H1 (cell line): ENCODE measurements around the gene KCNJ10. TPM values are rescaled to one million over a fixed set of nuclear protein-coding genes. Genes with fewer than 3 reads are reported as not detected.

Experiments
- CTCF ChIA-PET: fragments of 300-600 bp; sonication (Branson Sonifier 250); formaldehyde crosslinking; loops from one replicate; lab custom pipeline; 2021; ENCODE audit not compliant: partially characterized antibody; lab: Charles Lee
- POLR2A ChIA-PET: fragments of 300-600 bp; sonication (Branson Sonifier 250); formaldehyde crosslinking; loops from one replicate; lab custom pipeline; 2021; ENCODE audit warnings: inconsistent platforms; ENCODE audit not compliant: partially characterized antibody; lab: Charles Lee
- DNase-seq, 2 experiments: peaks; one replicate each; pipeline versions ENCODE4 v3.0.0 to v3.0.0-alpha.2; 2010 to 2022; ENCODE audit warnings: low spot score in 2 of 2, low read depth in 1 of 2, mixed read lengths in 1 of 2
- FAIRE-seq: peaks from 2 replicates; lab custom pipeline; 2011; peaks lifted over from hg19 to GRCh38; lab: Jason Lieb, UNC
- H2AFZ ChIP-seq: 2 replicates; pipeline ENCODE4 v1.8.1; 2012; ENCODE audit warnings: low read length, inconsistent platforms
- H2AK5ac ChIP-seq: 2 replicates; pipeline ENCODE4 v1.6.1; 2013; ENCODE audit warnings: low read depth, low read length
- H2BK120ac ChIP-seq: replicated peaks from 2 replicates; pipeline ENCODE3; 2013; ENCODE audit warnings: low read depth, low read length, inconsistent platforms
- H2BK12ac ChIP-seq: 2 replicates; pipeline ENCODE4 v1.6.1; 2013; ENCODE audit warnings: low read depth, low read length
- H2BK15ac ChIP-seq: 2 replicates; pipeline ENCODE4 v1.6.1; 2013; ENCODE audit warnings: low read length
- H2BK20ac ChIP-seq: 2 replicates; pipeline ENCODE4 v1.6.1; 2013; ENCODE audit warnings: low read length
- H2BK5ac ChIP-seq: 2 replicates; pipeline ENCODE4 v1.6.1; 2013; ENCODE audit warnings: low read depth, low read length
- H3K14ac ChIP-seq: 2 replicates; pipeline ENCODE4 v1.6.1; 2013; ENCODE audit warnings: inconsistent platforms; ENCODE audit not compliant: insufficient read length
- H3K18ac ChIP-seq: 2 replicates; pipeline ENCODE4 v1.6.1; 2013; ENCODE audit warnings: low read length; ENCODE audit errors: extremely low read depth
- H3K23ac ChIP-seq: 2 replicates; pipeline ENCODE4 v1.6.1; 2013; ENCODE audit warnings: inconsistent platforms; ENCODE audit not compliant: insufficient read length
- H3K23me2 ChIP-seq: 2 replicates; pipeline ENCODE4 v1.6.1; 2013; ENCODE audit warnings: low read depth, low read length
- H3K27ac ChIP-seq: 2 replicates; pipeline ENCODE4 v1.6.1; 2011; ENCODE audit warnings: low read depth, low read length, inconsistent platforms
- H3K27me3 ChIP-seq, 4 experiments: replicated peaks in 1 of 4; 1 replicate in 1 of 4; 2 replicates in 3 of 4; pipeline versions ENCODE4 v1.6.1 to v1.8.1; 2011 to 2013; ENCODE audit warnings: low read length in 3 of 4, mild to moderate bottlenecking in 3 of 4, inconsistent platforms in 2 of 4, mixed read lengths in 2 of 4, moderate library complexity in 1 of 4; ENCODE audit not compliant: control insufficient read depth in 3 of 4, insufficient read depth in 3 of 4; ENCODE audit errors: extremely low read depth in 1 of 4
- H3K36me3 ChIP-seq, 4 experiments: 2 replicates each; pipeline versions ENCODE4 v1.6.1 to v1.8.1; 2011 to 2013; ENCODE audit warnings: mild to moderate bottlenecking in 4 of 4, low read length in 3 of 4, moderate library complexity in 2 of 4, control low read depth in 1 of 4, inconsistent platforms in 1 of 4; ENCODE audit not compliant: insufficient read depth in 4 of 4, control insufficient read depth in 2 of 4
- H3K4ac ChIP-seq: replicated peaks from 2 replicates; pipeline ENCODE3; 2013; ENCODE audit warnings: low read length, low read depth, mixed read lengths, inconsistent platforms; ENCODE audit not compliant: insufficient read length
- H3K4me1 ChIP-seq, 4 experiments: replicated peaks in 1 of 4; 1 replicate in 1 of 4; 2 replicates in 3 of 4; pipeline versions ENCODE4 v1.6.1 to v1.8.1; 2011 to 2013; ENCODE audit warnings: low read length in 3 of 4, inconsistent platforms in 2 of 4, mixed read lengths in 1 of 4; ENCODE audit not compliant: insufficient read depth in 4 of 4, control insufficient read depth in 3 of 4
- H3K4me2 ChIP-seq, 2 experiments: 2 replicates each; pipeline versions ENCODE4 v1.6.1 to v1.8.1; 2011 to 2013; ENCODE audit warnings: low read depth in 2 of 2, low read length in 2 of 2, control low read depth in 1 of 2, inconsistent platforms in 1 of 2, mild to moderate bottlenecking in 1 of 2; ENCODE audit not compliant: insufficient read depth in 1 of 2
- H3K4me3 ChIP-seq, 4 experiments: fragments of 200-600, 300-600 bp in 1 of 4; sonication (generic), shearing (Covaris generic), sonication (Bioruptor Twin) in 1 of 4; 2 replicates each; pipeline versions ENCODE4 v1.5.1 to v1.8.1; 2011 to 2016; ENCODE audit warnings: low read length in 4 of 4, low read depth in 3 of 4, control low read depth in 2 of 4, inconsistent platforms in 2 of 4, mild to moderate bottlenecking in 2 of 4, mixed read lengths in 1 of 4, moderate library complexity in 1 of 4; ENCODE audit not compliant: insufficient read depth in 2 of 4; ENCODE audit errors: extremely low read depth in 1 of 4
- H3K56ac ChIP-seq: replicated peaks from 2 replicates; pipeline ENCODE3; 2013; ENCODE audit warnings: low read depth, mild to moderate bottlenecking, mixed read lengths, low read length, inconsistent platforms; ENCODE audit not compliant: insufficient read length
- H3K79me1 ChIP-seq: 2 replicates; pipeline ENCODE4 v1.6.1; 2013; ENCODE audit warnings: low read depth, low read length, control low read depth
- H3K79me2 ChIP-seq, 2 experiments: 2 replicates each; pipeline versions ENCODE4 v1.6.1 to v1.8.1; 2012 to 2013; ENCODE audit warnings: low read length in 2 of 2, mild to moderate bottlenecking in 2 of 2, inconsistent platforms in 1 of 2; ENCODE audit not compliant: insufficient read depth in 2 of 2, control insufficient read depth in 1 of 2
- H3K9ac ChIP-seq, 4 experiments: replicated peaks in 1 of 4; 1 replicate in 1 of 4; 2 replicates in 3 of 4; pipeline versions ENCODE4 v1.6.1 to v1.8.1; 2011 to 2013; ENCODE audit warnings: low read depth in 3 of 4, low read length in 3 of 4, control low read depth in 2 of 4, mild to moderate bottlenecking in 2 of 4, moderate library complexity in 2 of 4, inconsistent platforms in 1 of 4; ENCODE audit errors: extremely low read depth in 1 of 4
- H3K9me3 ChIP-seq, 2 experiments: 2 replicates each; pipeline versions ENCODE4 v1.6.1 to v1.8.1; 2012 to 2013; ENCODE audit warnings: mild to moderate bottlenecking in 2 of 2, moderate library complexity in 2 of 2, control low read depth in 1 of 2, inconsistent platforms in 1 of 2, low read depth in 1 of 2, low read length in 1 of 2, mixed read lengths in 1 of 2; ENCODE audit not compliant: insufficient read depth in 2 of 2
- H4K20me1 ChIP-seq, 2 experiments: replicated peaks in 1 of 2; 2 replicates each; pipeline versions ENCODE3 to v1.8.1; 2011 to 2013; ENCODE audit warnings: inconsistent platforms in 2 of 2, low read length in 2 of 2, mild to moderate bottlenecking in 1 of 2; ENCODE audit not compliant: insufficient read depth in 2 of 2, control insufficient read depth in 1 of 2
- H4K5ac ChIP-seq: 2 replicates; pipeline ENCODE4 v1.6.1; 2013; ENCODE audit warnings: low read length, low read depth, mixed read lengths, inconsistent platforms; ENCODE audit not compliant: insufficient read length
- H4K8ac ChIP-seq: 2 replicates; pipeline ENCODE4 v1.8.0; 2013; ENCODE audit warnings: mild to moderate bottlenecking, moderate library complexity, low read length, inconsistent platforms; ENCODE audit not compliant: insufficient read depth; ENCODE audit errors: extremely low read depth
- H4K91ac ChIP-seq: replicated peaks from 2 replicates; pipeline ENCODE3; 2013; ENCODE audit warnings: low read length, mixed read lengths, inconsistent platforms; ENCODE audit not compliant: insufficient read length
- BACH1 ChIP-seq: IDR thresholded peaks from 2 replicates; pipeline ENCODE4 v1.6.1; 2012; ENCODE audit warnings: low read length, improper control_type of control experiment
- CREB1 ChIP-seq: IDR thresholded peaks from 2 replicates; pipeline ENCODE4 v1.6.1; 2012; ENCODE audit warnings: inconsistent platforms
- EGR1 ChIP-seq: IDR thresholded peaks from 2 replicates; pipeline ENCODE4 v1.6.1; 2011; ENCODE audit warnings: low read depth, low read length, borderline replicate concordance
- HDAC2 ChIP-seq, 2 experiments: fragments of 300-600 bp in 1 of 2; sonication (generic) in 1 of 2; IDR thresholded peaks; 2 replicates each; pipeline ENCODE4 v1.6.1; 2011 to 2012; ENCODE audit warnings: low read depth in 2 of 2, low read length in 2 of 2, mild to moderate bottlenecking in 2 of 2, moderate library complexity in 2 of 2, borderline replicate concordance in 1 of 2, inconsistent platforms in 1 of 2
- NANOG ChIP-seq: IDR thresholded peaks from 2 replicates; pipeline ENCODE4 v1.6.1; 2011; ENCODE audit warnings: low read length, low read depth, mild to moderate bottlenecking, inconsistent platforms; ENCODE audit not compliant: insufficient read depth, poor library complexity, severe bottlenecking
- NRF1 ChIP-seq: IDR thresholded peaks from 2 replicates; pipeline ENCODE4 v1.6.1; 2011; ENCODE audit warnings: mild to moderate bottlenecking, low read depth, low read length, improper control_type of control experiment
- POU5F1 ChIP-seq: IDR thresholded peaks from 2 replicates; pipeline ENCODE4 v1.6.1; 2011; ENCODE audit warnings: low read depth, mild to moderate bottlenecking, low read length, moderate library complexity
- RBBP5 ChIP-seq: IDR thresholded peaks from 2 replicates; pipeline ENCODE4 v1.7.1; 2012; ENCODE audit warnings: low read depth, mild to moderate bottlenecking, inconsistent platforms, low read length, moderate library complexity, borderline replicate concordance
- RXRA ChIP-seq: IDR thresholded peaks from 2 replicates; pipeline ENCODE4 v1.6.1; 2011; ENCODE audit warnings: low read depth, mild to moderate bottlenecking, low read length, moderate library complexity; ENCODE audit not compliant: insufficient read depth
- SIN3A ChIP-seq, 2 experiments: IDR thresholded peaks in 1 of 2; conservative IDR thresholded peaks in 1 of 2; 2 replicates each; pipeline ENCODE4 v1.6.1; 2011 to 2012; ENCODE audit warnings: low read length in 2 of 2, improper control_type of control experiment in 1 of 2, low read depth in 1 of 2, mild to moderate bottlenecking in 1 of 2
- SIX5 ChIP-seq: IDR thresholded peaks from 2 replicates; pipeline ENCODE4 v1.6.1; 2011; ENCODE audit warnings: mild to moderate bottlenecking, low read depth, low read length
- SP4 ChIP-seq: IDR thresholded peaks from 2 replicates; pipeline ENCODE4 v1.6.1; 2012; ENCODE audit warnings: low read length, inconsistent platforms
- SRF ChIP-seq: IDR thresholded peaks from 2 replicates; pipeline ENCODE4 v1.6.1; 2011; ENCODE audit warnings: mild to moderate bottlenecking, low read depth, low read length, moderate library complexity
- YY1 ChIP-seq: IDR thresholded peaks from 2 replicates; pipeline ENCODE4 v1.6.1; 2011; ENCODE audit warnings: low read depth, mild to moderate bottlenecking, low read length
- ZNF274 ChIP-seq: IDR thresholded peaks from 2 replicates; pipeline ENCODE4 v1.7.0; 2012; ENCODE audit warnings: low read length, borderline replicate concordance; ENCODE audit errors: extremely low read depth
- WGBS, 2 experiments: shearing (Covaris generic) in 1 of 2; methylation state at CpG; one replicate each; pipeline versions ENCODE4 v1.1.6 to v1.1.7; 2013 to 2015; ENCODE audit warnings: low lambda C conversion rate in 2 of 2, mixed read lengths in 2 of 2, inconsistent platforms in 1 of 2, low coverage in 1 of 2, missing lambda C conversion rate in 1 of 2; ENCODE audit not compliant: insufficient replicate concordance in 2 of 2, insufficient coverage in 1 of 2, insufficient read length in 1 of 2; ENCODE audit errors: extremely low coverage in 1 of 2, missing lambda C conversion rate in 1 of 2; 5-methylcytosine and 5-hydroxymethylcytosine counted together
- polyA plus RNA-seq, 7 experiments: library from polyadenylated mRNA; depleted of rRNA in 3 of 7; stranded (reverse) in 5 of 7; unstranded in 2 of 7; fragments of >200 nt in 5 of 7; fragments of 200-250 nt in 2 of 7; gene quantifications; 1 replicate in 5 of 7; 2 replicates in 1 of 7; 4 replicates in 1 of 7; pipeline versions ENCODE4 v1.2.1 to v1.2.3, GENCODE V29; 2011 to 2013; ENCODE audit warnings: missing spikeins in 2 of 7, mixed read lengths in 2 of 7
- total RNA-seq: library from RNA; stranded (reverse); fragmentation: NEBNext Ultra II Directional; extraction: Animal tissue kit (Norgen Biotek cat#: 25700); gene quantifications from 2 replicates; pipeline ENCODE4 v1.2.1, GENCODE V29; 2021

Gene KCNJ10
- total and polyA plus RNA-seq, 2 of the 8 experiments (the other 6 are each of a cell fraction or from before 2014, with no cell fraction given): 1.7 to 2.4 TPM

GRCh38 chr1:159986093-159986492, 83.9 kb downstream of the KCNJ10 start:
- Histone ChIP-seq H3K27me3 (no peaks in the 10 kb centered on the region), H2AFZ (no peak overlapping the region), H3K18ac (no peak overlapping the region), H2BK120ac (no peak overlapping the region), H2AK5ac (no peak overlapping the region), H3K4me1 (0 out of 7 replicates have a peak, but pooled peaks cover 0 to 2% (median 0%) of the 10 kb centered on the region in 4 experiments), H4K8ac (no peak overlapping the region), H3K23ac (no peak overlapping the region), H4K5ac (no peak overlapping the region), H3K36me3 (no peaks in the 10 kb centered on the region), H3K27ac (no peak overlapping the region), H3K23me2 (no peaks in the 10 kb centered on the region; the same call in 1 of the 2 replicates), H3K79me2 (no peaks in the 10 kb centered on the region), H3K9me3 (peaks cover 0 to 5% of the 10 kb centered on the region in 2 experiments; a peak in 1 of 4 replicates), H4K20me1 (no peaks in the 10 kb centered on the region), H3K4ac (no peak overlapping the region), H3K79me1 (no peaks in the 10 kb centered on the region), H3K56ac (no peak overlapping the region), H3K9ac (no peak overlapping the region), H2BK5ac (no peak overlapping the region), H4K91ac (no peak overlapping the region), H2BK12ac (no peak overlapping the region), H2BK15ac (no peak overlapping the region), H3K4me3 (no peak overlapping the region), H3K4me2 (no peak overlapping the region), H3K14ac (no peak overlapping the region), H2BK20ac (no peak overlapping the region)
- 86% methylated on average over 2 of the region's 2 CpGs; no CpG with 5 or more reads in 1 of the 2 experiments for WGBS, 2 experiments
- ChIA-PET CTCF (interaction anchor here (8.9 kb wide), 1 partner anchor 18 kb away, joined by 98 read pairs; no protein-coding TSS in a partner anchor), POLR2A (no interaction called here)
- DNase-seq (no peak), FAIRE-seq (no peak)
- TF ChIP-seq SP4: no peak
- TF ChIP-seq NRF1: no peak
- no peak for TF ChIP-seq HDAC2 (IDR thresholded peaks at IDR 0.05; ENCODE audit: borderline replicate concordance in 1 of 2, low read depth in 2 of 2, low read length in 2 of 2)
- no peak for TF ChIP-seq SIN3A (conservative IDR thresholded peaks at IDR 0.05 in 1 of 2, IDR thresholded peaks at IDR 0.05 in 1 of 2; ENCODE audit: low read depth in 1 of 2, low read length in 2 of 2)
- no peak for TF ChIP-seq YY1
- TF ChIP-seq SIX5: no peak
- TF ChIP-seq BACH1: no peak
- TF ChIP-seq EGR1: no peak
- no peak for TF ChIP-seq RBBP5
- TF ChIP-seq POU5F1: no peak
- TF ChIP-seq NANOG: no peak
- TF ChIP-seq RXRA: no peak
- TF ChIP-seq ZNF274: no peak
- TF ChIP-seq CREB1: no peak
- TF ChIP-seq SRF: no peak
